GM10266 (cell line): ENCODE results near the gene MCC.

Experiments
- DNase-seq: peaks from one replicate; pipeline ENCODE4 v3.0.0; 2012; ENCODE audit errors: extremely low spot score
- TF ChIP-seq, protein P1 (sequence below): IDR thresholded peaks from 2 replicates; pipeline ENCODE4 v1.5.1; 2012; ENCODE audit warnings: mild to moderate bottlenecking, low read depth; ENCODE audit not compliant: control insufficient read depth, insufficient read depth; ENCODE audit errors: missing control alignments

The MCC gene

DNA sequence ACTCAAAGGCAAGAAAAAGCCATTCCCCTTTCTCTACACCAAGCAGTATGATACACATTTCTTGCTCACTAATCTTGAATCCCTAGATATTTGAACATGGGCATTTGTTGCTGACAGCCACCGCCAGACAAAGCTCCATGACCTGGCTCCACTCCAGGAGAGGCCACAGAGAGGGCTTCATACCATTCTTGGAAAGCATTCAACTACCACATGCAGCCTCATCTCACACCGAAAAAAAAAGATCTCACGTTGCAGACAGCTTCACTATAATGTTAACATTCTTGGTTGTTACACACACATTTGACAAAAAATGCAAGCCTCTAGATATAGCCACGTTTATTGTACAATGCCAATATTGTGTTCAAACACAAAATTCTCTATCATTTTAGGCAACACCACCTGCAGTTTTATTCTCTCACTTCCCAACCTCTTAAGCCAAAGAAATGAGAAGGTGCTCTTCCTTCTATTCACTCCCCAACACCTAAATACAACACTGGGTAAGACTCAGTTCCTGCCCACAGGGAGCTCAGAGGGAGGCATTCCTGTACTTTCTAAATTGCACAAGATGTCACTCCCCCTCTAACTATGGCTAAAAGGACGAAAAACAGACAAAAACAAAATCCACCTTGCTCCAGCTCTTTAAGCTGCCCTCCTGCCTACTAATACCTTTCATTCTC, 275.9 kb downstream of the MCC start:
- DNase-seq, result no peak
- TF ChIP-seq, protein P1, sequence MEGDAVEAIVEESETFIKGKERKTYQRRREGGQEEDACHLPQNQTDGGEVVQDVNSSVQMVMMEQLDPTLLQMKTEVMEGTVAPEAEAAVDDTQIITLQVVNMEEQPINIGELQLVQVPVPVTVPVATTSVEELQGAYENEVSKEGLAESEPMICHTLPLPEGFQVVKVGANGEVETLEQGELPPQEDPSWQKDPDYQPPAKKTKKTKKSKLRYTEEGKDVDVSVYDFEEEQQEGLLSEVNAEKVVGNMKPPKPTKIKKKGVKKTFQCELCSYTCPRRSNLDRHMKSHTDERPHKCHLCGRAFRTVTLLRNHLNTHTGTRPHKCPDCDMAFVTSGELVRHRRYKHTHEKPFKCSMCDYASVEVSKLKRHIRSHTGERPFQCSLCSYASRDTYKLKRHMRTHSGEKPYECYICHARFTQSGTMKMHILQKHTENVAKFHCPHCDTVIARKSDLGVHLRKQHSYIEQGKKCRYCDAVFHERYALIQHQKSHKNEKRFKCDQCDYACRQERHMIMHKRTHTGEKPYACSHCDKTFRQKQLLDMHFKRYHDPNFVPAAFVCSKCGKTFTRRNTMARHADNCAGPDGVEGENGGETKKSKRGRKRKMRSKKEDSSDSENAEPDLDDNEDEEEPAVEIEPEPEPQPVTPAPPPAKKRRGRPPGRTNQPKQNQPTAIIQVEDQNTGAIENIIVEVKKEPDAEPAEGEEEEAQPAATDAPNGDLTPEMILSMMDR, result no peak

DNA sequence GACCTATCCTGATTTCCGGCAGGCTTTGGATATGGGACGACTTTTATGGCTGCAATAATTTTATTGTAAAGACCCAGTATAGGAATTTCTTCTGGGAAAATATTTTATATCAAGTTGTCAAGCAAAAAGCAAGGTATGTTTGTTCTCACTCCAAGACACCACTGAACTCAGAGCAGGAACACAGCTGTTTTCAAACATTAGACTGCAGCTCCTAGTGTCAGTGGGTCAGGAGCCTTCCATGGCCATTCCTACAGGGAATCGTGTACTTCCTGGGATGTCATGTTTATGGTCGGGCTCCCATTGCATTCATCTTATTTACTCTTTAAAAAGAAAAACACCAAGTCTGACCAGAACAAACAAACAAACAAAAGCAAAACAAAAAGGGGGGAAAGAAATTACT, 278.8 kb downstream of the MCC start:
- no peak for DNase-seq
- TF ChIP-seq, protein P1, result no peak

DNA sequence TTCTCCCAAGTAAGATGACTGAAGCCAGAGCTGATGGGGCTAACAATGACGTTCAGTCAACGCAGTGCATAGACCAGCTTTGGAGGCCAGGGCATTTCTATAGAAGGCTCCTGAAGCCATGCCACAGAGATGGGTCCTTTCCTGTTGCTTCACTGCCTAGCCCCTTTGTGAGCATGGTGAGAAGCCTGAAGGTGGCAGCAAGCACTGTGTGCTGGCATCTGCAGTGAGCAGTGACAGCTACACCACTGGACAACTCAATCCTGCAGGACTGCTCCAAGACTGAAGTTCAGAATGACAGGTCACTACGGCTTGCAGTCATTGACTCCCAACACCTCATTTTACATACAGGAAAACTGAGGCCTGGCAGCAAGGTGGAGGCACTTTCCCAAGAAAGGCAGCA, 282.4 kb downstream of the MCC start:
- TF ChIP-seq, protein P1, result no peak
- no peak for DNase-seq

DNA sequence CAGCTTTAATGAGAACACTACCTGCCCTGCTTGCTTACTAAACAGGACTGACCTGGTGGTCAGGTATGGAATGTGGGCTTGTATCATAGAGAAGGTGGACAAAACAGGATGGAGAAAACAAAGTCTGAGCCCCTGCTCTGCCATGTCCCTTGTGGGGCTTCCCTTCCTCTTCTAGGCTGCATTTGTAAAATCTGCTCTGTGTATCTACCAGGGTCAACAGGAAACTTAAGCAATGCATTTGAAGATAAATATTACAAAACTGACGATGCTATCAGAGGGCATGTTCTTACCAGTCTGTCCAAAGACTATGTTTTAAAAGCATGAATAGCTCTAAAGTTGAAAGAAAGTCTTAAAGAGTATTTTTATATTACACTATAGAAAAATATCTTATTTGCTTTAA, 282.9 kb downstream of the MCC start:
- TF ChIP-seq, protein P1, result no peak
- no peak for DNase-seq

DNA sequence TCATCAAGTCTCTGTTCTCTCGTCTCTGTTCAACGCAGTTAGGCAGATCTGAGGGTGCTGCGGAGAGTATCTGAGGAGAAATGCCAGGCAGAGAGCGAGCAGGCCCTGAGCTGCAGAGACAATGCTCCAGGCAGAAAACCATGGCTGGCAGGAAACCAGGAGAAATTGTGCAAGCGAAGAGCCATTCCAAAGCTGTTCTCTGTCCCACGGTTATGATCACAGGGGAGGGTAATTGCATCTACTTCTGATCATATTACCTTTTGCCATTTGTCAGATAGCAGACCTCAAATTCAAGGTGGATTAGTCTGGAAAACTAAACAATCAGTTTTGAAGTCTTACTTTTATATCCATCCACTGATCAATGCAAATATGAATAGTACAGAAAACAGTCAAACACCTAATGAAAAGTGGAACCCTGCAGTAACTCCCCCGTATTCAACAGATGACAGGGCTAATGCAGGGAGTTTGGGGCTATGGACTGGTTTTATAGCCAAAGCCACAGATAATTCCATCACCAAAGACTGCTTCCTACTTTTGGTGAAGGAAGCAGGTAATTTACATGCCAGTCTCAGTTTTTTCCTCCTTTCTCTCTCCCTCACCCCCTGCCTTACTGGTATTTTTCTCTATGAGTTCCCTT, 283.6 kb downstream of the MCC start:
- DNase-seq, result no peak
- TF ChIP-seq, protein P1, result no peak

DNA sequence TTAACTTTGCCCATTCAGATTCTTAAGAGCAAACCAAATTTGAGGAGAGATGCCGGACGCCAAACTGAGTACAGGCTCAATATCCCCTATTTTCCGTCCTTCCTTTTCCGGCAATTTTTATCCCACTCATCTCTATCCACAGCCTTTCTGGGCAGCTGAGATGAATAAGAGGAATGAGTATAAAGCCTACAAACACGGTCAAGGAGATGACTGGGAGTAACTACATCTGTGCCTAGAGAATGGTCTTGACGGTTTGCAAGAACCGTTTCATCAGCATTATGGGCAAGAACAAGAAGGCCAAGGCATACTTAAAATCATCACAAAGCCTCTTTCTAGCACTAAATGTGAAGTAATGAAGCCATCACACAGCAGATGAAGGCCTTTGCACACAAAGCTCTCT, 284.3 kb downstream of the MCC start:
- no peak for DNase-seq
- TF ChIP-seq, protein P1, result no peak
